Right atrium auricular region (tissue), 2 donors: ENCODE measurements around the gene TRIO. TPM values are rescaled to one million over a fixed set of nuclear protein-coding genes. Genes with fewer than 3 reads are reported as not detected.

Experiments
- DNase-seq: peaks from one replicate; pipeline ENCODE4 v3.0.0-alpha.2; 2019; ENCODE audit warnings: low spot score
- H3K27ac ChIP-seq, 2 donors: fragments of 200-600 bp; sonication (generic); 1 replicate in 1 of 2; 2 replicates in 1 of 2; pipeline ENCODE4 v1.5.1; 2016 to 2019
- H3K27me3 ChIP-seq, 2 donors: fragments of 200-600 bp; sonication (generic); one replicate each; pipeline versions ENCODE4 v1.5.1 to v1.6.0; 2017 to 2019
- H3K36me3 ChIP-seq: fragments of 200-600 bp; sonication (generic); one replicate; pipeline ENCODE4 v1.5.1; 2016
- H3K4me1 ChIP-seq, 2 donors: fragments of 200-600 bp; sonication (generic); one replicate each; pipeline versions ENCODE4 v1.5.1 to v1.6.0; 2017 to 2019
- H3K4me3 ChIP-seq, 2 donors: fragments of 200-600 bp; sonication (generic); 1 replicate in 1 of 2; 2 replicates in 1 of 2; pipeline ENCODE4 v1.5.1; 2017 to 2019; ENCODE audit warnings: mild to moderate bottlenecking in 1 of 2, moderate library complexity in 1 of 2
- H3K9me3 ChIP-seq, 2 donors: fragments of 200-600 bp; sonication (generic); one replicate each; pipeline ENCODE4 v1.5.1; 2019
- CTCF ChIP-seq, 2 donors: fragments of 200-600 bp; sonication (generic); IDR thresholded peaks; one replicate each; pipeline ENCODE4 v1.5.1; 2019; ENCODE audit warnings: antibody characterized with exemption in 2 of 2
- total RNA-seq, 2 donors: library from RNA; depleted of rRNA; stranded (reverse); fragments of >200 nt; gene quantifications; one replicate each; pipeline ENCODE4 v1.1.0, GENCODE V29; 2016

Gene TRIO
- total RNA-seq, 2 donors from 2014 or later, result 51.6 to 67.0 TPM

- H3K27ac ChIP-seq, result no peak overlapping the region
- no peaks in the 10 kb centered on the region for H3K27me3 ChIP-seq
- H3K9me3 ChIP-seq, result no peaks in the 10 kb centered on the region
- H3K4me1 ChIP-seq, result peaks cover 0 to 8% of the 10 kb centered on the region in 2 donors
- DNase-seq, result no peak
- peaks cover 55% of the 10 kb centered on the region for H3K36me3 ChIP-seq
- no peak for TF ChIP-seq CTCF (IDR thresholded peaks at IDR 0.05)
- no peak overlapping the region for H3K4me3 ChIP-seq
Observed at GRCh38 chr5:14306329-14306815, 163.2 kb downstream of the TRIO start.

- no peaks in the 10 kb centered on the region for H3K27me3 ChIP-seq
- no peak overlapping the region for H3K4me3 ChIP-seq
- no peaks in the 10 kb centered on the region for H3K9me3 ChIP-seq
- peaks cover 0 to 11% of the 10 kb centered on the region in 2 donors for H3K4me1 ChIP-seq
- peaks cover 63% of the 10 kb centered on the region for H3K36me3 ChIP-seq
- H3K27ac ChIP-seq, result no peak overlapping the region
- no peak for TF ChIP-seq CTCF (IDR thresholded peaks at IDR 0.05)
- no peak for DNase-seq
Observed at GRCh38 chr5:14308384-14309154, 165.4 kb downstream of the TRIO start.

- Histone ChIP-seq H3K4me1 (peaks cover 0 to 11% of the 10 kb centered on the region in 2 donors), H3K36me3 (peaks cover 59% of the 10 kb centered on the region), H3K27me3 (no peaks in the 10 kb centered on the region), H3K4me3 (no peak overlapping the region), H3K27ac (no peak overlapping the region), H3K9me3 (no peaks in the 10 kb centered on the region)
- DNase-seq, result no peak
- no peak for TF ChIP-seq CTCF (IDR thresholded peaks at IDR 0.05)
Observed at GRCh38 chr5:14309199-14309598, 166.1 kb downstream of the TRIO start.

GRCh38 chr5:14309878-14310531 lies 166.9 kb downstream of the TRIO start:
- peaks cover 0 to 11% of the 10 kb centered on the region in 2 donors for H3K4me1 ChIP-seq
- H3K27me3 ChIP-seq, result no peaks in the 10 kb centered on the region
- H3K9me3 ChIP-seq, result no peaks in the 10 kb centered on the region
- H3K36me3 ChIP-seq, result peaks cover 51% of the 10 kb centered on the region
- H3K27ac ChIP-seq, result no peak overlapping the region
- no peak overlapping the region for H3K4me3 ChIP-seq
- TF ChIP-seq CTCF (IDR thresholded peaks at IDR 0.05), result no peak
- DNase-seq, result no peak

- TF ChIP-seq CTCF (IDR thresholded peaks at IDR 0.05), result no peak
- no peak overlapping the region for H3K27ac ChIP-seq
- H3K27me3 ChIP-seq, result no peaks in the 10 kb centered on the region
- peaks cover 45% of the 10 kb centered on the region for H3K36me3 ChIP-seq
- no peaks in the 10 kb centered on the region for H3K9me3 ChIP-seq
- no peak overlapping the region for H3K4me3 ChIP-seq
- H3K4me1 ChIP-seq, result peaks cover 0 to 11% of the 10 kb centered on the region in 2 donors
- no peak for DNase-seq
Observed at GRCh38 chr5:14310901-14311300, 167.8 kb downstream of the TRIO start.
